GM18526 (cell line): ENCODE results near the gene HIPK4.
A peak's percentile ranks its signal among the peaks of the same experiment; 100 is the strongest.

Source experiments
- POLR2A ChIP-seq: IDR thresholded peaks from 3 replicates; pipeline ENCODE4 v1.6.1; 2011; ENCODE audit not compliant: insufficient read length; ENCODE audit errors: extremely low read depth

The HIPK4 gene, protein sequence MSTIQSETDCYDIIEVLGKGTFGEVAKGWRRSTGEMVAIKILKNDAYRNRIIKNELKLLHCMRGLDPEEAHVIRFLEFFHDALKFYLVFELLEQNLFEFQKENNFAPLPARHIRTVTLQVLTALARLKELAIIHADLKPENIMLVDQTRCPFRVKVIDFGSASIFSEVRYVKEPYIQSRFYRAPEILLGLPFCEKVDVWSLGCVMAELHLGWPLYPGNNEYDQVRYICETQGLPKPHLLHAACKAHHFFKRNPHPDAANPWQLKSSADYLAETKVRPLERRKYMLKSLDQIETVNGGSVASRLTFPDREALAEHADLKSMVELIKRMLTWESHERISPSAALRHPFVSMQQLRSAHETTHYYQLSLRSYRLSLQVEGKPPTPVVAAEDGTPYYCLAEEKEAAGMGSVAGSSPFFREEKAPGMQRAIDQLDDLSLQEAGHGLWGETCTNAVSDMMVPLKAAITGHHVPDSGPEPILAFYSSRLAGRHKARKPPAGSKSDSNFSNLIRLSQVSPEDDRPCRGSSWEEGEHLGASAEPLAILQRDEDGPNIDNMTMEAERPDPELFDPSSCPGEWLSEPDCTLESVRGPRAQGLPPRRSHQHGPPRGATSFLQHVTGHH

DNA sequence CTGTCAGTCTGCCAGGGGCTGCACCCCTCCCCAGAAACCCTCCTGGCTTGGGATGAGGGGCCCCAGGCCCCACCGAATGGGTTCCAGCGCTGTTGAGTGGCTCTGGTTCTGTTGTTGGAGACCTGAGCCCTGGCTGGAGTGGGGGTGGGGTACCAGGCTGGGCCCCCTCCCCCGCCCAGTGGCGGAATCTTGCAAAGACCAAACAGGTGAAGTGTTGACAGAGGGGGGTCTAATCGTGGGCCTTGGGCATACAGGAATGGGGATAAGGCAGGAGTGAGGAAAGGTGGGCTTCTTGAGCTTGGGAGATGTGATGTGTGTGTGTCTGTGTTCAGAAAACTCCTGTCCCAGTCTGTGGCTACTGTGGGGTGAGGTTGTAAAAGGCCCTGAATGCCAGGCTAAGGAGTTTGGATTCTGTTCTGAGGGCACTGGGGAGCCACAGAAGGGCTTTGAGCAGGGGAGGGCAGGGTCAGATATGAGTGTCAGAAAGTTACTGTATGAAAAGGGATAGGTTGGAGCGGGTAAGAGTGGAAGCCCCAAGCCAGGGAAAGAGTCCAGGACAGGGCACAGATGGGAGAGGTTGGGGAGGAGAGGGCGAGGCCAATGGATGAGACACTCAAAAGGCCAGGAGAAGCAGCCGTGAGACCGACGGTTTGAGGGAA lies at the start of gene HIPK4:
TSS of gene HIPK4 (minus strand) at position 98 of the 659 bp plus-strand sequence. CDS start 279 bp downstream, outside the sequence.
- TF ChIP-seq POLR2A, result no peak

DNA sequence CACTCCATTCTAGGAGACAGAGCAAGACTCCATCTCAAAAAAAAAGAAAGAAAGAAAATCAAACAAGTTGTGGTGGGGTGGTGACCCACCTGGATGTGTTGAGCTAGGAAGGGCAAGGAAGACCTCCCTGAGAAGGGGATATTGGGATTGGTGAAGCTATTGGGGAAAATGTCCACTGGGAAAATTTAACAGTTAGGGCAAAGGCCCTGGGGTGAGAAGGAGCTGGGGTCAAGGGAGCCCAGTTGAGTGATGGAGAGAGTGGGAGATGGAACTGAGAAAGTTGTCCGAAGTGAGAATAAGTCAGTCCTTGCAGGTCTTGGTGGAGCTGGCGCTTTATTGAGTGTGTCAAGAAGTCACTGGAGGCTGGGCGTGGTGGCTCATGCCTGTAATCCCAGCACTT lies 48.3 kb upstream of the HIPK4 start:
- TF ChIP-seq POLR2A, result no peak

DNA sequence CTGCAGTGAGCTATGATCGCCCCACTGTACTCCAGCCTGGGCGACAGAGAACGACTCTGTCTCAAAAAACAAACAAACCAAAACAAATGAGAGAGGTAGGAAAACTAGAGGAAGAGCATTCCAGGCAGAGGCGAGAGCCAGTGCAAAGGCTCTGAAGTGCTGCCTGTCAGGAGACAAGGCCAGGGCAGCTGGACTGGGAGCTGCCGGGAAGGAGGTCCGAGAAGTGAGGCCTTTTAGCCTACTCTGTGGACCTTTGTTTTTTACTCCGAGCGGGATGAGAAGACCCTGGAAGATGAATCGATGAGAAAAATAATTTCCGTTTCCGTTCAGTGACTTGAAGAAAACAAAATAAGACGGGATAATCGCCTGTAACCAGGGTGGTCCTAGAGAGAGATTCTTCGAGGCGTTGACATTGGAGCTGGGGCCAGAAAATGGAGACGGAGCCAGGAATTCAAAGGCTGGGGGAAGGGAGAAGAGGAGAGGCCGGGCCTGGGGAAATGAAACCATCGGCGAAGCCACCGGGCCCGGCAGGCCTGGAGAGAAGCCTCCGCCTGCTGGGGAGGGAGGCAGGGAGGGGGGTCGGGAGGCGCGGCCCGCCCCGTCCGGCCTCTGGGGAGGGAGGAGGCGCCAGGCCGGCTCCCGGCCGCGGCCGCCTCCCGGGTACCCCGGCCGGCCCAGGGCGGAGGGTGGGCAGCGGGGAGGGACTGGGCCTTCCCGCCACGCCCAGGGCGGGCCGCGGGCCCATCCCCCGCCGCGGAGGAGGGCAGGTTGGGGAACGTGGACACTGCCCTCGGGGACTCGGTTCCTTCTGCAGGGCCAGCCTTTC lies 43.6 kb upstream of the HIPK4 start:
- peak; percentile 45 for TF ChIP-seq POLR2A

DNA sequence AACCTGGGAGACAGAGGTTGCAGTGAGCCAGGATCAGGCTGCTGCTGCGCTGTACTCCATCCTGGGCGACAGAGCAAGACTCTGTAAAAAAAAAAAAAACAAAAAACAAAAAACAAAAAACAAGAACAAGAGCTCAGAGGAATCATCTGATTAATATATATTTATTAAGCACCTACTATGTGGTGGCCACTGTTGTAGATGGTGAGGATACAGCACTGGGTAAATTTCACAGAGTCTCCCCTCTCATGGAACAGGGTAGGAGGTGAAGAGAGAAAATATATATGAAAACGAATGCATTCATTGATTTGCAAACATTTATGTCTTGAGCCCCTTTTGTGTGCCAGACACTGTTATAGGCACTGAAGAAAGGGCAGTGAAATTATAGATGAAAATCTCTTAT lies 41.7 kb upstream of the HIPK4 start:
- TF ChIP-seq POLR2A, result no peak

DNA sequence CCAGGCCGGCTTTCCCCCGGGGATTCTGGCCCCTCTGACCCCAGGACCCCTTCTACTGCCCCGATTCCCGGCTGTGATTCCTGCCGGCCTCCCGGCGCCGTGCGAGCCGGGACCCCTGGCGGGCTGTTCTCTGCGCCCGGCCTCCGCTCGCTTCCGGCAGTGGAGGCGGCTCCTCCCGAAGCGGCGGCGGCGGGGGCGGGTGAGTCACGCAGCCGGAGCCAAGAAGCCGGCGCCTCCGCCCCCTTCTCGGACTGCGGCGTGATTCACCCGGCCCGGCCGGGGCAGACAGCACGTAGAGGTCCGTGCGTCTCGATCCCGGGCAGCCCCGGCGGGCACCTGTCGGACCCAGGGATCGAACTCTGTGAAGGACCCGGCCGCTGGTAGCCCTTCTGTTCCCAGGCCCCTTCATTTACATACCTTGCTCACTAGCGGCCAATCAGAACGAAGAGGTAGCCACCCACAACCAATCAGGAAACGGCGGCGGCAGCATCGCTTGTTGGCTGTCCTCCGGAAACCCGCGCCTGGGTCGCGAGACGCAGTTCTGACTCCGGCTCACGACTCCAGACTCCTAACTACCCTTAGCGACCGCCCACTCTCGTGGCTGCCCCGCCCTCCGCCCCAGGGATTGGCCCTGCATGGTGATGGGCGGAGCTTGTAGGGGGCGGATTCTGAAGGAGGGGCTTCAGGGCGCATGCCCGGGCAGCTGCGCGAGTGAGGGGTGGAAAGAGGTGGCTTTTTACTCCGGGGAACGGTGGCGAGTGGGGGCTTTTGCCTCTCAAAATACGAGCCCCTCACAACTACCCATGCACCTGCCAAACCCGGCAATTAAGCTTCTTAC lies 35.7 kb upstream of the HIPK4 start, which contains the start of gene SERTAD1:
TSS of gene SERTAD1 (minus strand) at position 543 of the 838 bp plus-strand sequence. CDS start 2,446 bp downstream, outside the sequence.
- TF ChIP-seq POLR2A, result peak; percentile 99

DNA sequence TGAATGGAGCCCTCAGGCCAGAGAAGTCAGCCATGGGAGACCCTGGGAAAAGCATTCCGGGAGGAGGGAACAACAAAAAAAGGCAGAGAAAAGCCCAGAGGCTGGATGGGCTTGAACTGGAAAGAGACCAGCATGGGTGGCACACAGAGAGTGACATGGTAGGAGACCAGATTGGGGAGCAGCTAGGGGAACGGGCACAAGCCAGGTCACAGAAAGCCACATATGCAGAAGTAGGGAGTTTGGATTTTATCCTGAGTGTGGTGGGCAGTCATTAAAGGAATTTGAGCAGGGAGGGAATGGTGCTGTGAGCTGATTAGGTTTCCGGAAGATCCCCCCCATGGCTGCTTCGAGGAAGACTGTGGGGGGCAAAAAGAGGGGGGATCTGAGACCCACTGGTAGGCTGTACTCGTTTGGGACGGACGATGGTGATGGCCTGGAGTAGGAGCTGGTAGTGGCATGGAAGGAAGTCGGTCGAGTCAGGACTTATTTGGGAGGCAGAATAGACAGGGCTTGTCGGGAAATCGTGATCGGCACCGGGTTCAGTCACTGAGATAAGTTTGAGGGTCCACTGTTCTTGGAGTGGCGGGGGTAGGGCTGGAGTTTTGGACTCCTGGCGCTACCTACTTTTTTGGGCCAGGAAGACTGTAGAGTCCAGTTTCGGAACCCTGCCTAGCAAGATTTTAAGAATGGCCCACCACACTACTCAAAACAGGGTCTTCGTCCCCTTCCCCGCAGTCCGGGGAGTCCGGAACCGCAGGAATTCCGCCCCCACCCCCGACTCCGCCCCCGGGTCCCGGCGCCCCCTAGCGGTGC lies 34.9 kb upstream of the HIPK4 start:
- TF ChIP-seq POLR2A, result no peak

DNA sequence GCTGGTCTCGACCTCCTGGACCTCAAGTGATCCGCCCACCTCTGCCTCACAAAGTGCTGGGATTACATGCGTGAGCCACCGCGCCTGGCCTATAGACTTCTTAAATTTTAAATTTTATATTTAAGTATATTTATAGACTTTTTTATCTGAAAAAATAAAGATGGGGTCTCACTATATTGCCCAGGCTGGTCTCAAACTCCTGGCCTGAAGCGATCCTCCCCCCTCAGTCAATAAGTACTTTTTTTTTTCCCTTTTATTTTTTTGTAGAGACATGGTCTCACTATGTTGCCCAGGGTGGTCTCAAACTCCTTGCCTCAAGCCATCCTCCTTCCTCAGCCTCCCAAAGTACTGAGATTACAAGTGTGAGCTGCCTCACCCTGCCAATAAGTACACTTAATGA lies 34.0 kb upstream of the HIPK4 start:
- no peak for TF ChIP-seq POLR2A

DNA sequence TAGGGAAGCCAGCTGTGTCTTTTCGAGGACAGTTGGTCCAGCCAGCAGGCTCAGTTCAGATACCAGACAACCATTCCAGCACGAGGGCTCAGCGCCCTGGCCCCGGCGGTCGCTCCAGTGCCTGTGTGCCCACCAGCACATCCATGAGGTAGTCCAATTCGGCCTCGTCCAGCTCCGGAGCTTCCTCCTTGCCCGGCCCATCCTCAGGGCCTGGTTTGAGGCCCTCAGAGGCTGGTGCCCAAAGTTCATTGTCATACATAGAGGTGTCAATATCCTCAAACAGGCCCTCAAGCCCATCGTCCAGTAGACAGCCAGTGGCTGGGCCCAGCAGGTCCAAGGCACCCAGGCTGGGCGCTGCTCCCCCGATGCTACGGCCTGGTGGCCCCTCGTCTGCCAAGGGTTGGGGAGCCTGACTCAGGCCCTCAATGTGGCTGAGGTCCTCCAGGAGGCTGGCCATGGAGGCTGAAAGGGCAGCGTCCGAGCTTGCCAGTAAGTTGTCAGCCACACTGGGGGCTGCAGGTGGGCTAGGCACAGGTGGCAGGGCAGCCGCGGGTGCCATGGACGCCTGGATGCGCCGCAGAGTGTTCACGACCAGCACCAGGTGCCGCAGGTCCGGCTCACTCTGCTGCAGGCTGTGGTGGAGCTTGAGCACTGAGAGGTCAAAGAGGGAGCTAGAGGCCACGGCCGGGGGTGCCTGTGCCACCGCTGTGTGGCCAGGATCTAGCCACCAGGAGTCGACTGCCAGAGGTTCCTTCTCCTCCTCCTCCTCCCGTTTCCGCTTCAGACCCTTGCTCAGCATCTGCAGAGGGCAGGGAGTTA lies 33.0 kb upstream of the HIPK4 start:
- TF ChIP-seq POLR2A, result no peak

DNA sequence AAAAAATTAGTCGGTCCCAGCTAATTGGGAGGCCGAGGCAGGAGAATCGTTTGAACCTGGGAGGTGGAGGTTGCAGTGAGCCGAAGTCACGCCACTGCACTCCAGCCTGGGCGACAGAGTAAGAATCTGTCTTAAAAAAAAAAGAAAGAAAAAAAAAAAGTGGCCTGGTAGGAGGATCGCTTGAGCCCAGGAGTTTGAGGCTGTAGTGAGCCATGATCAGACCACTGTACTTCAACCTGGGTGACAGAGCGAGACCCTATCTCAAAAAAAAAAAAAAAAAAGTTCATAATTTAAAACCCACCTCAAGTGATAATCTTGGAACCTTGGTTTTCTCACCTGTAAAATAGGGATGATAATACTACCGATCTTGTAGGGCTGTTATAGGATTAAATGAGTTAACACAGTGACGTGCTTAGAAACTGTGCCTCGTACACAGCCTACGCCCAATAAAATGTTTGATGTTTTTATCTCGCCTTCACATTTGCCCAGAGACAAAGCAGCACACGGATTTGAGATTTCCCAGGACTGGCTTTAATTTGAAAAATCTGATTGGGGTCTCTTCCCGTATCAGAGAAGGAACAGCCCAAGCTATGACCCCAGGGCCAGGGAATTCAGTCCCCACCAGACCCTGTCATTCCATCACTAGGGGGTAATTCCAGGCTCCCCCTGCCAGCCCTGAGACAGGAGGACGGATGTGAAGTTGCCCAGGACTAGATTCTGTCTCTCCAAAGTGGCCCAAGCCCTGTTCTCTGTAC lies 32.2 kb upstream of the HIPK4 start:
- TF ChIP-seq POLR2A, result no peak

DNA sequence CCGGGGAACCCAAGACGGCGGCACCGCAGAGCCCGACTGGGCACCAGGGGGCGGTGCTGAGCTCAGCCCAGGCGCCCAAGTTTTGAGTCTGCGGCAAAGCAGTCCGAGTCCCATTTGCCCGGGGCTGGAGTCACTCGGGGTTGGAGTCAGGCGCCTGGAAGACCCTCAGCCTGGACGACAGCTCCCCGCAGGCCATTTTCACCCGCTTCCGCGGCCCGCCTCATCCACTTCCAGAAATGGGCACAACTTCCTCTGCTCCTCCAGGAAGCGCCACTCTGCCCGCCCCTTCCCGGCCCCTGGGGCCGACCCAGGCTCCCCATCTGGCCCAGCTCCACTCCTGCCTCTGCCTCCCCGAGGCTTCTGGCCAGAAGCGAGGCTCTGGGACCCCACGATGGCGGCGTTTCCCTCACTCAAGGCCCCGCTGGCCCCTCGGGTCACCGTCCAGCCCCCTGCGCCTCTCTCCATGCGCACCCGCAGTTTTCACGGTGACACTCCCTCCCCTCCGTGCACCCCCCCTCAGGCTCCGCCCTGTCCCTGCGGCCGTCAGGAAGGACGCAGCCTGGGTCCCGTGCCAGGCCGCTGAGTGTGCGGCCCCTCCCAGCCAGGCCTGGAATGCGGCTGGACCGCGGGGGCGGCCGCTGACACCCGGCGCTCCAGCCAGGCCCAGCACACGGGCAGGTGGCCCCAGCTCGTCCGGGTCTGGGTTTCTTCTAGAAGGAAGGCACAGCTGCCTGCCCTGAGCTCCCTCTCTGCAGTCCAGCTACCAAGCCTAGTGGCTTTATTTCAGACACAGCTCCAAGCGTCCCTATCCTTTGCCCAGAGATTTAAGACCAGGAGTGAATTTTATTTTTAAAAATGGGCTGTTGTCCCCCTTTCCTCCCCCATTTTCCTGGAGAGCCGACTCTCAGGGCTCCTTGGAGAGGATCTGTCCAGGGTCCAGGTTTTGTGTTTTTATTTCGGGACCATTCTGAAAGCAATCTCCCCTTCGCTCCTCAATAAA lies 31.1 kb upstream of the HIPK4 start:
- TF ChIP-seq POLR2A, result peak; percentile 67

DNA sequence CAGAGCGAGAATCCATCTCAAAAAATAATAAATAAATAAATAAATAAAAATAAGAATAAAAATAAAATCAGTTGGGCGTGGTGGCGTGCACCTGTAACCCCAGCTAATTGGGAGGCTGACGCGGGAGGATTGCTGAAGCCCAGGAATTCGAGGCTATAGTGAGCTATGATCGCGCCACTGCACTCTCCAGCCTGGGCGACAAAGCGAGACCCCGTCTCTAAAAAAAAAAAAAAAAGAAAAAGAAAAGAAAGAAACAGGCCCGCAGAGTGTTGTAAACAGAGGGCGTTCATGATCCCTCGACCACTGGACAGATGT lies 30.4 kb upstream of the HIPK4 start:
- no peak for TF ChIP-seq POLR2A
